Activated naive CD8-positive, alpha-beta T cell treated with anti-CD3 and anti-CD28 coated beads, Interleukin-2, amount 50 U/mL, for 16 hours (primary cell): ENCODE results near the gene RIPK3.

Experiments
- DNase-seq: peaks from one replicate; pipeline ENCODE4 v3.0.0-alpha.2; 2020; ENCODE audit warnings: low read depth, low spot score

Gene RIPK3

DNA sequence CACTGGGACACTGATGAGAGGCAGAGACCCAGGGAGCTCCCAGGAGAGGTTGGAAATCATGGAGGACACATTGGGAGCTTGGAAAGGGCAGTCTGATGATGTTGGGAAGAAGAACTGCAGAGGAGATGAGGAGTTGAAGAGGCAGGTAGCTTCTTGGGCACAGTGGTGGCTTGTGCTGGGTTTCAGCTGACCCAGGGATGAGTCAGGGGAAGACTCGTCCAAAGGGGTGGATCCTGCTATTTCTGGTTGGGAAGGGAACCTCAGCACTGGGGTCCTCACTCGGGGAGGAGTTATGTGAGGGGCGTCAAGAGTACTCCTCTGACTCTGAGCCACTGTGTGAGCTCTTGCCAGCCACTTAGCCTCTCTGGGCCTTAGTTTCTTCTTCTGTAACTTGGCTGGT lies 16.4 kb downstream of the RIPK3 start:
- DNase-seq = no peak

DNA sequence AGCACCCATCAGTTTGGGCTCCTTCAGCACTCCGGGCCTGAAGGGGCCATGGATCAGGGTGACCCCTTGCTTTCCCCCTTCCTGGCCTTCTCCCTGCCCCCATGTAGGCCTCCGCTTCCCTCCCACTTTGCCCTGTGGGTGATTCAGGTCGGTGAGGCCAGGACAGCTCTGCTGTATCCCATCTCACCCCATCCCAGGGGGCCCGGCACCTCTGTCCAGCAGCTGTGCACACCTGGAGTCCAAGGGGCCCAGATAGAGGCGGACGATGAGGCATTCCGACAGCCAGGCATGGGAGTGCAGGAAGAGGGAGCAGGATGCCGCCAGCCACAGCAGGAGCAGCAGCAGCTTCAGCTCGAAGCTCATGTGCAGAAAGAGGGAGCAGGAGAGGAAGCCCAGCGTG lies 17.1 kb downstream of the RIPK3 start:
- no peak for DNase-seq

DNA sequence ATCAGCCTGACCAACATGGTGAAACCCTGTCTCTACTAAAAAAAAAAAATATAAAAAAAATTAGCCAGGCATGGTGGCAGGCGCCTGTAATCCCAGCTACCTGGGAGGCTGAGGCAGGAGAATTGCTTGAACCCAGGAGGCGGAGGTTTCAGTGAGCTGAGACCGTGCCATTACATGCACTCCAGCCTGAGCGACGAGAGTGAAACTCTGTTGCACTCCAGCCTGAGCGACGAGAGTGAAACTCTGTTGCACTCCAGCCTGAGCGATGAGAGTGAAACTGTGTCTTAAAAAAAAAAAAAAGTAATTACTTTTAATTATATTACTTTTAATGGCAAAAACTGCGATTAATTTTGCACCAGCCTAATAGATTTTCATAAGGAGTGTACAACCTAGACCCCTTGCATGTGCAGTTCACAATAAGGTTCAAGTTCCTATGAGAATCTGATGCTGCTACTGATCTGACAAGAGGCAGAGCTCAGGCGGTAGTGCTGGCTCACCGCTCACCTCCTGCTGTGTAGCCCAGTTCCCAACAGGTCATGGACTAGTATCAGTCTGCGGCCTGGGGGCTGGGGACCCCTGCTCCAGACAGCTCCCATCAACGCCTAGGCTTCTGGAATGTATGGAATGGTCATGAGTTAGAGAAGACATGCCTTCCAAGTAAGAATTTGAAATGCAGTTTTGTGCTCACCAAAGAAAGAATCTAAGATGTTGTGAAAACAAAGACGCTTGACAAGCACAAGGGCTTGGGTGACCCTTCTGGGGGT lies 18.4 kb downstream of the RIPK3 start:
- no peak for DNase-seq

DNA sequence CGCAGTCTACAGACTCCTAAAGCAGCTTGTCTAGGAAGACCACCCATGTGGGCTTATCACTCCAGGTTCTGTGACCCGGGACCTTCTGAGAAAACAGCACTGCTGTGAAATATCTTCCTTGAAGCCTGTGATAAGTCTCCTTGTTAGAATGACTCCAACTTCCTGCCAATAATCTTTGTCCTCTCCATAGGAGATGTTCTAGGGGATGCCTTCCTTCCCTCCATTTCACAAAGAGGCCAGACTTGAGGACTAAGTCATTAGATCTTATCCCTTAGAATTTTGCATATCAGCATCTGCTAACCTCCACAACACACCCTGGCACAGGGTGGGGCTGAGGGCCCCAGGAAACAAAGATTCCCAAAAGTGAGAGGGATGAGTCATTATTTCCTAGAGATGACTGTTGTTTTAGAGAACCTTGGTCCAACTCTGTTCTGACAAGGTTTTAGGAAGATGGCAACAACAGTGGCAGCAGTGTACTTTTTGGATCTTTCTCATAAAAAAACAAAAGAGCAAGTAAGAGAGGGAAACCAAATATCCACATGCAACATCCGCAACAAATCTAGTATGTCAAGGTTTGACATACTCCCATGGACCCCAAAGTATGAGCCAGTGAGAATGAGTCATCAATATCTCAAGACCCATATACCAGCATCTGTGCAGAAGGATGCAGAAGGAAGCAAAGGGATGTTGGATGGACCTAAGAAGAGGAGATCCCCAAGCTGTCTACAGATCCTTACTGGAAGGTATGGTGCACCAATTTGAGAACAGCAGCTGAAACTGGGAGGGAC lies 22.5 kb downstream of the RIPK3 start:
- DNase-seq = no peak

DNA sequence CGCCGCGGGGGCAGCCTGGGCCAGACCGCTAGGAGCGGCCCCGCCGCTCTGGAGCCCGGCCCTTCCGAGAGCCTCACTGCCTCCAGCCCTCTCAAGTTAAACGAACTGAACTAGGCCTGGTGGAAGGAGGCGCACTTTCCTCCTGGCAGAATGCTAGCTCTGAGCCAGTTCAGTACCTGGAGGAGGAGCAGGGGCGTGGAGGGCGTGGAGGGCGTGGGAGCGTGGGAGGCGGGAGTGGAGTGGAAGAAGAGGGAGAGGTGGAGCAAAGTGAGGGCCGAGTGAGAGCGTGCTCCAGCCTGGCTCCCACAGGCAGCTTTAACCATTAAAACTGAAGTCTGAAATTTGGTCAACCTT lies 23.2 kb downstream of the RIPK3 start:
- no peak for DNase-seq

DNA sequence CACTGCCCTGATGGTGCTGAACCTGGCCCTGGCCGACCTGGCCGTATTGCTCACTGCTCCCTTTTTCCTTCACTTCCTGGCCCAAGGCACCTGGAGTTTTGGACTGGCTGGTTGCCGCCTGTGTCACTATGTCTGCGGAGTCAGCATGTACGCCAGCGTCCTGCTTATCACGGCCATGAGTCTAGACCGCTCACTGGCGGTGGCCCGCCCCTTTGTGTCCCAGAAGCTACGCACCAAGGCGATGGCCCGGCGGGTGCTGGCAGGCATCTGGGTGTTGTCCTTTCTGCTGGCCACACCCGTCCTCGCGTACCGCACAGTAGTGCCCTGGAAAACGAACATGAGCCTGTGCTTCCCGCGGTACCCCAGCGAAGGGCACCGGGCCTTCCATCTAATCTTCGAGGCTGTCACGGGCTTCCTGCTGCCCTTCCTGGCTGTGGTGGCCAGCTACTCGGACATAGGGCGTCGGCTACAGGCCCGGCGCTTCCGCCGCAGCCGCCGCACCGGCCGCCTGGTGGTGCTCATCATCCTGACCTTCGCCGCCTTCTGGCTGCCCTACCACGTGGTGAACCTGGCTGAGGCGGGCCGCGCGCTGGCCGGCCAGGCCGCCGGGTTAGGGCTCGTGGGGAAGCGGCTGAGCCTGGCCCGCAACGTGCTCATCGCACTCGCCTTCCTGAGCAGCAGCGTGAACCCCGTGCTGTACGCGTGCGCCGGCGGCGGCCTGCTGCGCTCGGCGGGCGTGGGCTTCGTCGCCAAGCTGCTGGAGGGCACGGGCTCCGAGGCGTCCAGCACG lies 23.8 kb downstream of the RIPK3 start:
- DNase-seq = no peak

DNA sequence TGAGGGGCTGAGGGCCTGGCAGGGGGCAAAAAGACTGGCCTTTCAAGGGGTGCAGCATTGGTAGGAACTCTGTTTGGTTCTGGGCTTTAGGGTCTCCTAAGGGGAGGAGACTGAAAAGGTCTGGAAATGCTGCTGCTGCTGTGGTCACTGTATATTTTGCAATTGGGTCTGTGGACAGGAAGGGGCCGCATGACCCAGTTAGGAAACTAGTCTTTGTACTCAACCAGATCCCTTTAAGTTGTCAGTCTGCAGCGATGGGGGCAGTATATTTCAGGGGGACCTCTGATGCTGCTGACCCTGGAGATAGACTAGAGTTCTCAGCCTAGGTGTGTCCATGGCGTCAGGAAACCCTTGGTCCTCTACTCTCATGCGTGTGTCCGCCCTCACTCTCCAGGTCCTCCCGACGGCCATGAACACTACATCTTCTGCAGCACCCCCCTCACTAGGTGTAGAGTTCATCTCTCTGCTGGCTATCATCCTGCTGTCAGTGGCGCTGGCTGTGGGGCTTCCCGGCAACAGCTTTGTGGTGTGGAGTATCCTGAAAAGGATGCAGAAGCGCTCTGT lies 24.5 kb downstream of the RIPK3 start:
- DNase-seq = no peak

DNA sequence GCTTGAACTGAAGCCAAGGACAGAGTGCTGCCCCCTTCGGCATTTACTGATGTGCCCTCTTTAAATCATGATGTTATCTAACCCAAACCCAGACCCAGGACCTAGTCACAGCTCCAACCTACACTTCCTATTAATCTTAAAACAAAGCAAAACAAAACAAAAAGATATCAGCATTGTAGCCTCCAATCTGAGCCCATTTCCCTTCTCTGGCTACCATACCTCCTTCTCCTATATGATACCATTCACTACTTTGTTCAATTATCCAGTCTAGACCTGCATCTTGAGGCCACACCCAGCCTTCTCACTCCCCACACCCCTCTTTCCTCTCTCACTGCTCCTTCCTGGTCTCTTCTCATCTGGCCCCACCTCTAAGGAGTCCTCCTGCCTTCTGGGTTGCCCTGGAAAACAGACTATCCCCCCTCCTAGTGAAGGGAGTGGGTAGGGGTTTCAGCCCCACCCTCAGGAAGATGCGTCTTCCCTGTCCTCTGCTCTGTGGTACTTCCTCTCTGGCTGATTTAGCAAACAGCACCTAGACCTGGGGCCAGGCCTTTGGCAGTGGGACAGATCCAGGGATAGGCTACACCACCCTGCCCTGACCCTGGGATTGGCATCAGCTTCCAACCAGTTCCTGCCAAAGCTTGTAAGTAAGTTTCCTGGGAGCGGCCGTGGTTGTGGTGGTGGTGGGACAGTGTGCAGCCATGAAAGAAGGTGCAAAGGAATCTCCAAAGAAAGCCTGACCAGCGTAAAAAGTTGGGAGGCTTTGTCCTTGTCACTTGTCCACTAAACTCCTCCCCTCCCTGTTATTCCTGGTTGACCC lies 25.2 kb downstream of the RIPK3 start:
- no peak for DNase-seq

DNA sequence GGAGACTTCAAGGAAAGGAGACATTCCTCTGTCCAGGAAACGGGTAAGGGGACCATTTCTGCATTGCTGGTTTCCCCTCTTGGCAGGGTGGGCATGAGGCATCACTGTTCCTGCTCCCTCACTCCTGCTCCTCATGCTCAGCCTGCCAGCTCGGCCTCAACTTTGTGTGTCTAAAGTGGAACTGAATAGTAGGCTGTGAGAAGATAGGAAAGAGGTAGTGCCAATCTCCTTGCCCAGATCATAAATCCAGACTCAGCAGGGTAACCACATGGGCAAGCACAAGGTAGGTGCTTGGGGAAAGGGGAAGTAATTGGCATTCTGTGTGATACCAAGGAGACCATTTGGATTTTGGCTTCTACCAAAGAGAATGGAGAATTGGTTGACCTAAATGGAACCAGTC lies 25.9 kb downstream of the RIPK3 start:
- no peak for DNase-seq

DNA sequence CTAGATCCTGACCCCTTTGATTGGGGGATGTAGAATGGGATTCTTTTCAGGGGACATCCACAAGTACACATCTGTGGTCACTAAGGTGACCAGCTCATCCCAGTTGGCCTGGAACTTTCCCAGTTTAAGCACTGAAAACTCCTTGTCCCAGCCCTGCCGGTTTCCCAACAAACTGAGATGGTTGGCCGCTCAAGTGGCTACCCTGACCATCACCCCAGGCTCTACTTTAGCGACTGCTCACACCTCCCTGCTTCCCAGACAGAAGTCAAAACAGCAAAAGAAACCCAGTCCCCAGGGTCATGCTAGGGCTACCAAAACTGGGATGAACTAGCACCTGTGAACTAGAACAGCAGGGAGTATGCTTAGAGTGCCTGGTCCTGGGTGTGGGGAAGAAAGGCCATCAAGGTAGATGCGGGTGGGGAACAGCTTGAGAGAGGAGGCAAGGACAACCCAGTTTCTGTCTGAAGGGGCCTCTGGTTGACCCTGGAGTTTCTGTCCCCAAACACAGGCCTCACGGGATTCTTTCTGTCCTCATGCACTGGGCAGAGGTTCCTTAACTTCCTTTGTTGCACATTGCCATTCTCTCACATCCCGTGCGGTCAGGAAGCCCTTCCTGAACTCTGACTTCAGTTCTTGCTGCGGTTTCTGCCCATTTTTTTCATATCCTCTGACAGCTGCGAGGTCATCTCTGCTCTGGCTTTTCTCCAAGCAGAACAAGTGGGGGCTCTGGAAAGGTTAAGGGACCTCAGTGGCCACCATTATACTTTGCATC lies 26.9 kb downstream of the RIPK3 start:
- DNase-seq = no peak

DNA sequence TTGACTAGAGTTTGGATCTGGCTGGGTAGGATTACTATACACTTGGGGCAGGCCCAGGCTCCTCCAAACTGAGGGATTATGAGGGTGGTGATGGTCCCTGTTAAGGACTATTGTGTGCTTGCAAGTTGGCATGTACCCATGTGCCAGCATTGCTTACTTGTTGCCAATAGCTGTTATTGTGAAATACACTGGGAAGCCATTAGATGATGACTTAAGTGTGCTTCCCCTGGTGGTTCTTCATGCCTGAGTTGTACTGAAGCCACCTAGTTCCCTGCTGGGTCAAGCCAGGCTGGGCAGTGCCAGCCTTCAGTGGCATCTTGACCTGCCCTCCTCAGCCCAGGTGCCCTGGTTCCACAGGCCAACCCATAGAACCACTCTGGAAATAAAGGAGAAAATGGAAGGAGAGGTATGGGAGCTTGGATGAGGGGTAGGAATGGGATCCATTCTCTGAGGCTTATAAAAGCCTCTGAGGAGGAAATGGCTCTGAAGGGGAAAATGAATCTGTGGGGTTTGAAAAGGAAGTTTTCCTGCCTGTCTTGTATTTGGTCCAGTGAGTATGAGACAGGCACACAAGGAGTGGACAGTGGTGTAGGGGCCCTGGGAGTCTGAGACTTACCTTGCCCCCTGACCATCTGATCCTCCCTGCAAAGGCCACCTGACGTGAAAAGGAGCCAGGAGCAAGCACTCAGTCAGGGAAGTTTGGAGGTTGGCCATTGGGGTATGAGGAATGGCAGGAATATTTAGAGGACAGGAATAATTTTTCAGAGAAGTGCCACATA lies 27.8 kb downstream of the RIPK3 start:
- DNase-seq = no peak

DNA sequence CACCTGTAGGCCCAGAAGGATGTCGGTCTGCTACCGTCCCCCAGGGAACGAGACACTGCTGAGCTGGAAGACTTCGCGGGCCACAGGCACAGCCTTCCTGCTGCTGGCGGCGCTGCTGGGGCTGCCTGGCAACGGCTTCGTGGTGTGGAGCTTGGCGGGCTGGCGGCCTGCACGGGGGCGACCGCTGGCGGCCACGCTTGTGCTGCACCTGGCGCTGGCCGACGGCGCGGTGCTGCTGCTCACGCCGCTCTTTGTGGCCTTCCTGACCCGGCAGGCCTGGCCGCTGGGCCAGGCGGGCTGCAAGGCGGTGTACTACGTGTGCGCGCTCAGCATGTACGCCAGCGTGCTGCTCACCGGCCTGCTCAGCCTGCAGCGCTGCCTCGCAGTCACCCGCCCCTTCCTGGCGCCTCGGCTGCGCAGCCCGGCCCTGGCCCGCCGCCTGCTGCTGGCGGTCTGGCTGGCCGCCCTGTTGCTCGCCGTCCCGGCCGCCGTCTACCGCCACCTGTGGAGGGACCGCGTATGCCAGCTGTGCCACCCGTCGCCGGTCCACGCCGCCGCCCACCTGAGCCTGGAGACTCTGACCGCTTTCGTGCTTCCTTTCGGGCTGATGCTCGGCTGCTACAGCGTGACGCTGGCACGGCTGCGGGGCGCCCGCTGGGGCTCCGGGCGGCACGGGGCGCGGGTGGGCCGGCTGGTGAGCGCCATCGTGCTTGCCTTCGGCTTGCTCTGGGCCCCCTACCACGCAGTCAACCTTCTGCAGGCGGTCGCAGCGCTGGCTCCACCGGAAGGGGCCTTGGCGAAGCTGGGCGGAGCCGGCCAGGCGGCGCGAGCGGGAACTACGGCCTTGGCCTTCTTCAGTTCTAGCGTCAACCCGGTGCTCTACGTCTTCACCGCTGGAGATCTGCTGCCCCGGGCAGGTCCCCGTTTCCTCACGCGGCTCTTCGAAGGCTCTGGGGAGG lies 28.9 kb downstream of the RIPK3 start, which contains the start of gene LTB4R:
Gene LTB4R (plus strand): TSS at position 857 of the 959 bp plus-strand sequence. CDS start 4,150 bp downstream, outside the sequence.
- no peak for DNase-seq

DNA sequence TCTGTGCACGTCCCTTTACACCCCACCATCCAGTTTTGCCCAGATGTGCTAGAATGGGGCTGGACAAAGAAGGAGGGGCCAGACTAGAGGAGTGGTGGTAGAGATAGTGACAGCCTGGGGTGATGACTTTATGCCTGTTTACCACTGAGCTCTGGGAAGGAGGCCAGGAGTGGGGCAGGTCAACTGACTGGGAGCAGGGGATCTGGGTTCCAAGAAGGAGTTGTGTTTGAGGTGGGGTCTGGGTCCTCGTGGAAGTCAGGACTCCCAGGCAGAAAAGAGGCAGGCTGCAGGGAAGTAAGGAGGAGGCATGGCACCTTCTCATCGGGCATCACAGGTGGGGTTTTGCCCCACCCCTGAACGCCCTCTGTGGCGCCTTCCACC lies 29.5 kb downstream of the RIPK3 start:
- DNase-seq = no peak

DNA sequence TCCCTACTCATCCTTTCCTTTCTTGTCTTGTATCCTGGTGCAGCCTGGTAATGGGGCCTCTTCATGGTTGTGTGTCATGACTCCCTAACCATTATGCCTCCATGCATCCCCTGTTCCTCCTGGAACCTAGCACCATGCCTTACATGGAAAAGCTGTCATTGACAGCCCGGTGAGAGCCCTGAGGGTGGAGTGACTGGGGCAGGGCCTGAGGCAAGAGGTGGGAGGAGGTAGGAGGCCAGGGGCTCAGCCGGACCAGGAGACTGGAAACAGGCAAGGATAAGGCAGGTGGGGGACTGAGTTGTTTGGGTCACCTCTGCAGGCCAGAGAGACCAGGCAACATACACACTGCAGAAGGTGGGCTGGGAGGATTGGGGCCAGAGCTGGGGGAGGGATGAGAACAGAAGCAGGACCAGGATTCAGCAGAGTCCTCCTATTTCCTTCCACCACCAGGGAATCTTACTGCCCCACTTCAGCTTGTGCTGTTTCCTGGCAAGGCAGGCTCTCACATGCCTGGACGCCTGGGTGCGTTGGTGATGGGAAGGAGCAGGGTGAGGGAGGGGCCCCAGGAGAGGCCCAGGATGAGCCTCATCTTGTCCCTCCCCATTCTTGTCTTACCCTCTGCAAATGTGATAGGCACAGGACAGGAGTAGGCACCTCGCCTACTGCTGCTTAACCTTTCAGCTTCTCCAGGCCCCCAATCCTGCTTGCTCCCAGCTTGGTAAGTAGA lies 30.1 kb downstream of the RIPK3 start, which contains the start of gene LTB4R2:
Gene LTB4R2 (plus strand): TSS at position 603 of the 727 bp plus-strand sequence. CDS start 525 bp downstream, outside the sequence.
- no peak for DNase-seq

DNA sequence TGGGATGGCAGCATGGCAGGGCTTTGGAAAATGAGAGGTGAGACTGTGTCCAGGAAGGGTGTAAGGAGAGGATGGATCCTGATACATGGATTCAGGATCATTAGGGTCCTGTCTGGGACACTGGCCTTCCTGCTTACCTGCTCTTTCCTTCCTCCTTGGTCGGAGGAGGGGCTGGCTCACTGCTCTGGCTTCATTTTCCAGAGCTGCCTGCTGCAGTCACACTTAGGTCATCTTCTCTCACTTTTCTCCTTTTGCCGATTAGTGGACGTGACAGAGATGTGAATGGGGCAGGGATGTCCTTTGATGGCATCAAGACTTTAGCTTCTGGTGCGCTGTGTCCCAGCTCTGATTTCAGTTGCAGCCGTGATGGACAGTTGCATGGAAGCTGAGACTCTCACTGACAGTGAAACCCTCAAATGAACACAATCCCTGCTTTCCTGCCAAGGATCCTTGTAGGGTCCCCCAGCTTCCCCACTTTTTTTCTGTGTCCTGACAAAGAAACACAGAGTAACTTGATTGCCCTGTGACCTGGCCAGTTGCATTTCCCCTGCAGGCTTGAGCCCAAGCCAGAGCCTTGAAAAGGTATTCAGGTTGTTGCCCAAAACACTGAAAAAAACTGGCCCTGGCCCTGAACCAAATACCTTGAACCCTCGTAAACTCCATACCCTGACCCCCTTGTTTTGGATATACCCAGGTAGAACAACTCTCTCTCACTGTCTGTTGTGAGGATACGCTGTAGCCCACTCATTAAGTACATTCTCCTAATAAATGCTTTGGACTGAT lies 31.3 kb downstream of the RIPK3 start:
- DNase-seq = no peak

DNA sequence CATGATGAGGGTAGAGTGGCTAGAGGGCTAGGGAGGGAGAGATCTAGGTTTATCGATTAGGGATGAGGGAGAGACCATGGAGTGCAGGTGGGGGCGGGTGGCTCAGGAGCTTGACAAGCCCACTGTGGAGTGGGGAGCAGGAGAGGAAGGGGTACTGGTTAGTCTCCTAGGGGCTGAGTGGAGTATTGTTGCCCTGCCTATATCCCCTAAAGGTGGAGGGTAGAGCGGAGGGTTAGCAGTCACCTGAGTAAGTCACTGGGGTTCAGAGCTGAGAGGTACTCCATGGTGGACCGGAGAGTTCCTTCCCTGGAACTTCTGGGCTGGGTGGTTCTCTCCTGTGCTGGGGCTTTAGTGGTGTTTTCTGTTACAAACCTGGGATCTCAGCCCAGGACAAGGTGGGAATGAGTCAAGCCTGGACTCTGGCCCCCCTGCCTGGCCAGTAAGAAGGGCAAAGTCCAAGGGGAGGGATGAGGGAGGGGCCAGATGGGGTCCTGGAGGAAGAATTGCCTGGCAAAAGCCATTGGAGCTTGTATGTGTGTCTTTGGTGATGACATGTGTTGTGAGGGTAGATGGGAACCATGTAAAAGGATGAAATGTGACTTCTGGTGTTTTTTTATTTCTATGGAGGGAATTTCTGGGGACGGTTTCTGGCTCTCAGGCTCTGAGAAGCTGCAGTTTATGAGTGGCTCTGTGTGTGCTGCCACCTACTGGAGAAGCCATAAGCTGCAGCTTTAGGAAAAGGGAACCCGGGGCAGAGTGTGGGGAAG lies 32.0 kb downstream of the RIPK3 start, which contains the start of gene CIDEB:
Gene CIDEB (minus strand): TSS at position 403 of the 767 bp plus-strand sequence. CDS start 119 bp downstream, at position 284.
- DNase-seq = peak; percentile 30
